GM19463 (cell line): ENCODE data around the gene ZNF680.
"Not testable (repeated sequence)": the region's sequence is repeated elsewhere in the genome, so short reads cannot be mapped to it uniquely, and the experiment has no call there.

Source experiments
- ATAC-seq: cut with Tn5 transposase; IDR thresholded peaks from one replicate; pipeline ENCODE4 v1.9.1; 2021; ENCODE audit warnings: mild to moderate bottlenecking, moderate library complexity; ENCODE audit not compliant: unreplicated experiment

ZNF680 gene

DNA sequence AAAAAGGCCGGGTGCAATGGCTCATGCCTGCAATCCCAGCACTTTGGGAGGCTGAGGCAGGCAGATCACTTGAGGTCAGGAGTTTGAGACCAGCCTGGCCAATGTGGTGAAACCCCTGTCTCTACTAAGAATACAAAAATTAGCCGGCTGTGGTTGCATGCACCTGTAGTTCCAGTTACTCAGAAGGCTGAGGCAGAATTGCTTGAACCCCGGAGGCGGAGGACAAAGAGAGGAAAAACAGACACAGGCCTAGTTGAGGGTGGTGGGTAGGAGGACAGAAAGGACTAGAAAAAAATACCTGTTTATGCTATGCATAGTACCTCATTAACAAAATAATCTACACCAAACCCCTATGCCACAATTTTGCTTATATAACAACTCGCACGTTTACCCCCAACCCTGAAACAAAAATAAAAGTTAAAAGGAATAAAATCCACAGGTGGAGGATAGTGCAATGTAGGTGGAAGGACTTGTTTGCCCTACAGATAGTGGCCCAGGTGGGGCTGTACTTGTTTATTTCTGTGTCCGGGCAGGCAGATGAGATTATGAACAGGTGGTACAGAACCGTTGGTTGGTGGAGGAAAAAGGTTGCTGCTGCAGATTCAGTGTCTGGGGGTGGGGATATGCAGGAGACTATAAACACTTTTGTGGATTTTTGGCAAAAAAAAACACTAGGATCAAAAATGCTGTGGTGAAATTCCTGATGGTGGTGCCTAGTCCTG lies 5.1 kb downstream of the ZNF680 start:
- ATAC-seq = no peak

DNA sequence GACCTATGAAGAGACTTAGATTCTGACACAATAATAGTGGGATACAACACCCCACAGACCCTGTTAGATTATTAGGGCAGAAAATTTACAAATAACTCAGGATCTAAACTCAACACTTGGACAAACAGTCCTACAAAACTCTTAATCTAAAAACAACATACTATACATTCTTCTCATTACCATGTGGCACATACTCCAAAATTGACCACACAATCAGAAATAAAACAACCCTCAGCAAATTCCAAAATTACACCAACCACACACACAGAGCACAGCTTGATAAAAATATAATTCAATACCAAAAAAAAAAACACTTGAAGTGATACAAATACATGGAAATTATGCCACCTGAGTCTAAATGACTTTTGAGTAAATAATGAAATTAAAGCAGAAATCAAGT lies 7.8 kb downstream of the ZNF680 start:
- ATAC-seq = no peak

DNA sequence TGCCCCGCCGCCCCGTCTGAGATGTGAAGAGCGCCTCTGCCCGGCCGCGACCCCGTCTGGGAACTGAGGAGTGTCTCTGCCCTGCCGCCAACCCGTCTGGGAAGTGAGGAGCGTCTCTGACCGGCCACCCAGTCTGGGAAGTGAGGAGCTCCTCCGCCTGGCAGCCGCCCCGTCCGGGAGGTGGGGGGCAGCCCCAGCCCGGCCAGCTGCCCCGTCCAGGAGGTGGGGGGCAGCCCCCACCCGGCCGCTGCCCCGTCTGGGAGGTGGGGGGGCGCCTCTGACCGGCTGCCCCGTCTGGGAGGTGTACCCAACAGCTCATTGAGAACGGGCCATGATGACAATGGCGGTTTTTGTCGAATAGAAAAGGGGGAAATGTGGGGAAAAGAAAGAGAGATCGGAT lies 8.7 kb downstream of the ZNF680 start:
- not testable (repeated sequence) for ATAC-seq

DNA sequence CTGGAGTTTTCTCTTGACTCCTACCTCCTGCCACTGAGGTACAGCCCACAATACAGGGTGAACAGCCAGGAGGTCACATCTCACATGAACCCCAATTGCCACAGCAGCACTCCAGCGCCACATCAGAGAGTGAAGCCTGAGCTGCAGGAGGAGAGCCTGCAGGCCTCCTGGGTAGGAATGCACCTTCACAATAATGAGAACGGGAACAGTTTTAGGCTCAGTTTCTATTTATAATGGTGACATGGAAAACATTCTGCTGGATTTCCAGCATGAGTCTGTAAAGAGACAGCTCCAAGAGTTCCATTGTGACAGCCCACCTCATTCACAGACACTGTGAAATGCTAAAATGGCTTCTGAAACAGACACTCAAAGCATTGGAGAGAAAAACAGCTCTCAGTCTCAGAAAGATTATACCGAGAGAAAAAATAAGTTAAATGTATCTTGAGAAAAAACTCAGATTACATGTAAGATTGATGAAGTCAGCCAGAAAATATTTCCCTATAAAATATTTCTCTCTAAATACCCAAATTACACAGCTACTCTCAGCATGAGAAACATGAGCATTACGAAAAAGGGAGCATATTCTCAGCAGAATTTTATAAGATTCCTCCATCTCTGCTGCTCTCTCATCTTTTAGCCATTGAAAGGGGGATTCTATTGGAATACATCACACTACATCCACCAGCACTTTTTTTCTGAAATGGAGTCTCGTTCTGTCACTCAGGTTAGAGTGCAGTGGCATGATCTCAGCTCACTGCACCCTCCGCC lies 11.3 kb downstream of the ZNF680 start:
- ATAC-seq = no peak

DNA sequence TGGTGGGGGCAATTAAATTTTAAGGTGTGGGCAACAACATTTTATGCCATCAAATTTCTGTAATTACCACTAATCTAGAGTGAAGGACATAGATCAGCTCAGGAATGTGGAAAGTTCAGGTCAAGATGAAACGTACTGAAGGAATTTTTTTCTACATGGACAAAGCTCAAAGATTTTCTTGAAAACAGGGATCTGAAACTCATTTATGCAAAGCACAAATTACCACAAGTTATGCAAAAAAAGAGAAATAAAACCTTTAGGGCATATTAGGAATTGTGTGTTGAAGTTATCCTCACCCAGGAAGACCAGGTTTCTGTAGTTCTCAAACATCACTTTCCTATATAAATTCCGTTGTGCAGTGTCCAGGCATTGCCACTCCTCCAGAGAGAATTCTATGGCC lies 18.9 kb downstream of the ZNF680 start:
- ATAC-seq = no peak

DNA sequence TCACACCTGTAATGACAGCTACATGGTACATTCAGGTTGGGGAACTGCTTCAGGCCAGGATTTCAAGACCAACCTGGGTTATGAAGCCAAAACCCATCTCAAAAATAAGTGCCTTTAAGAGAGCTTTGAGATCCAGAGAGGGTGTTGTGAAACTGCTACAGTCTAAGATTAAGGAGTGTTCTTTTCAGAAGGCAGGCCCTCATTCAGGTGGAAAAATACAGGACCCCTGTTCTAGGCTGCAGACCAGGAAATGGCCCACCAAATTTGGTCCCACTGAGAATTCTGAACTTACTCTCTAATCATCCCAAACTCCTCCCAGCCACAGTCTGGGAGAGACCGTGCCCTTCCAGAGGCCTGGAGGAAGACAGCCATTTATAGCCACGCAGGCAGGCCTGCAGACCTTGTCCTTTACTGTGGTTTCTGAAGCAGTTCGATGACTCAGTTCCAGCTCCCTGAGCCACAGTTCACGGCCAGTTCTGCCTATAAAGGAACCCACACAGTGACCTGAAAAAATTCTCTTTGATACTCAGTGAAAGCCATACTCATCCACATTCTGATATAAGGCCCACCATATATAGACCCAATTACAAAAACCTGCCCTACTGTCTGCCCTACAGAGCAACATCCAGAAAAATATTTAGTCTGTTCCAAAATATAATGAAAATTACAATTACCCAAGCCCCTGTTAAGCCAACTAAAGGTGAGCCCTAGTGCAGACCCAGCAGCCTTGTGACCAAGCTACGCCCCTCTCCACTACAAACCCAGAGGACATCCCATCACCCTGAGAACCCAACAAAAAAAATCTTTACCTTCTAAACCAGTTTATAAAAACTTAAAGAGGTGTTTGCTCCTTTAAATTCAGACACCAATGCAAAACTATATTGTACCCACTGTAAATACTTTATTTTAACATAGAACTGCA lies 21.2 kb downstream of the ZNF680 start:
- no peak for ATAC-seq

DNA sequence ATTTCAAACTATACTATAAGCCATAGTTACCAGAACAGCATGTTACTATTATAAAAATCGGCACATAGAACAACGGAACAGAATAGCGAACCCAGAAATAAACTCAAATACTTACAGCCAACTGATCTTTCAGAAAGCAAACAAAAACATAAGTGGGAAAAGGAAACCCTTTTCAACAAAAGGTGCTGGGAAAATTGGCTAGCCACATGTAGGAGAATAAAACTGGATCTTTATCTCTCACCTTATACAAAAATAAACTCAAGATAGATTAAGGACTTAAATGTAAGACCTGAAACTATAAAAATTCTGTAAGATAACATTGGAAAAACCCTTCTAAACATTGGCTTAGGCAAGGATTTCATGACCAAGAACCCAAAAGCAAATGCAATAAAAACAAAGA lies 29.1 kb downstream of the ZNF680 start:
- no peak for ATAC-seq

DNA sequence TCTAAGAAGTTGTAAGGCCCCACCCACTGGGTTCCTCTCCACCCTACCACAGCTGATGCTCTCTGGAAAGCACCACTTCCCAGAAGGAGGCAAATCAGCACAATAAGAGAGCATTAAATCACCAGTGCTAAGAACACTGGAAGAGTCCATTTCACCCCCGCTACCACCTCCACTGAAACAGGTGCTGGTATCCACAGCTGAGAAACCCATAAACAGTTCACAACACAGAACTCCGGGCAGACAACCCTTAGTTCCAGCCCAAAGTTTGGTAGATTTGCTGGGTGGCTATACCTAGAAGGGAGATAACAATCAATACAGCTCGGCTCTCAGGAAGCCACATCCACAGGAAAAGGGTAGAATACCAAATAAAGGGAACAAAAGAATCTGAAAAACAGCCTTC lies 34.1 kb downstream of the ZNF680 start:
- no peak for ATAC-seq

DNA sequence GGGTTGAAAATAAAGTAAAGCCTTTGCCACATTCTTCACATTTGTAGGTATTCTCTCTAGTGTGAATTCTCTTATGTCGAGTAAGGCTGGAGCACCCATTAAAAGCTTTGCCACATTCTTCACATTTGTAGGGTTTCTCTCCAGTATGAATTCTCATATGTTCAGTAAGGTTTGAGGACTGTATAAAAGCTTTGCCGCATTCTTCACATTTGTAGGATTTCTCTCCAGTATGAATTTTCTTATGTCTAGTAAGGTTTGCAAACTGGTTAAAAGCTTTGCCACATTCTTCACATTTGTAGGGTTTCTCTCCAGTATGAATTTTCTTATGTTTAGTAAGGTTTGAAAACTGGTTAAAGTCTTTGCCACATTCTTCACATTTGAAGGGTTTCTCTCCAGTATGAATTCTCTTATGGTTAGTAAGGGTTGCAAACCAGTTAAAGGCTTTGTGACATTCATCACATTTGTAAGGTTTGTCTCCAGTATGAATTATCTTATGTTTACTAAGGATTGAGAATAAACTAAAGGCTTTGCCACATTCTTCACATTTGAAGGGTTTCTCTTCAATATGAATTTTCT lies 41.4 kb downstream of the ZNF680 start:
- no peak for ATAC-seq

DNA sequence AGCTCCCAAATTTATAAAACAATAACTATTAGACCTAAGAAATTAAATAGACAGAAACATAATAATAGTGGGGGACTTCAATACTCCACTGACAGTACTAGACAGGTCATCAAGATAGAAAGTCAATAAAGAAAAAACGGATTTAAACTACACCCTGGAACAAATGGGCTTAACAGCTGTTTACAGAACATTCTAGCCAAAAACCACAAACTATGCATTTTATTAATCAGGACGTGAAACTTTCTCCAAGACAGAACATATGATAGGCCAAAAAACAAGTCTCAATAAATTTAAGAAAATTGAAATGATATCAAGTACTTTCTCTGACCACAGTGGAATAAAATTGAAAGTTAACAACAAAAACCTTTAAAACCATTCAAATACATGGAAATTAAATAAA lies 46.4 kb downstream of the ZNF680 start:
- ATAC-seq = no peak

DNA sequence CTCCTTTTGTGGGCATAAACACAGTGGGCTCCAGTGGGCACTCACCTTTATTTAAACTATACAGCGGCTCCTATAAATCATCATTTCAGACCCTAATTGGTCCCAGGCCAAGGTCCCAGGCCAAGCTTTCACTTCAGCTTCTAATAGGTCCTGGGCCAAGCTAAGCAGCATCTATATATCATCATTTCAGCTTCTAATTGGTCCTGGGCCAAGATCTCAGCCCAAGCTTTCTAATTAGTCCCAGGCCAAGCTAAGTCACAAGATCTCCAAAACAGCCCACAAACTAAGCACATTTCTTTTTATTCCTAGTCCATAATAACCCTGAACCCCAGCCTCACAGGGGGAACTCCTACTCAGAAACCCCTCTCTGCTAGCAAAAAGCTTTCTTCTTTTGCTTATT lies 47.1 kb downstream of the ZNF680 start:
- ATAC-seq = no peak

DNA sequence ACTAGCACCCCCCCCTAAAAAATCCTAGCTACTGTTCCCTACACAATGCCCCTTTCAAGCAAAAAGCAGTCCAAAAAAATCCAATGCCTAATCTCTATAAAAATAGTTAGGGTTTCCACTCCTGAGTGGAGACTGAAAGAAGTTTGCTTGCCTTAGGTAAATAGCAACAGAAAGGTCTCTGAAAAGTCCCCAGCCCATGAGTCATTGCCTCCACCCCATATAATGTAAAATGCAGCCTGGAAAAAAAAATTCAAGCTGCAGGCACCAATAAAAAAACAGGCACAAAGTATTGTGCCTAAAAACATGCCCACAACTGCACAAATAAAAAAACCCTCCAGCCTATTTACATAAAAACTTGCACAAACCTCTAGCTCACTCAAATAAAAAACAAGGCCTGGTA lies 47.5 kb downstream of the ZNF680 start:
- ATAC-seq = no peak

DNA sequence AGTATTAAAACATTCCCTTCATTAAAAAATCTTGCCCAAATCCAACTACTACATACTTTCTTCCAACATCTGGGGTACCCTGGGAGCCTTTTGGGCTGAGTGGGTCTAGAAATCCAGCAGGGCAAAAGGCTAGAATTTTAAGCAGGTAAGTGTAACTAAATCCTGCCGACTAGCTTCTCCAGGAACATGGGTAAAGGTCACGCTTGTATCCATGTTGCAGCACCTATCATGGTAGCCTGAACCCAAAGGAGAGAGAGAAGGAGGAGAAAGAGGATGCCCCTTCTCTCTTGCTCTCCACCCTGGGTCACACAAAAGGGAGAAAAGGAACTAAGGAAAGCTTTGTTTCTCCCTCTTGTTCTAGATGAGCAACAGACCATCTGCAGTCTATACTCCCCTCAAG lies 53.3 kb downstream of the ZNF680 start:
- ATAC-seq = no peak

DNA sequence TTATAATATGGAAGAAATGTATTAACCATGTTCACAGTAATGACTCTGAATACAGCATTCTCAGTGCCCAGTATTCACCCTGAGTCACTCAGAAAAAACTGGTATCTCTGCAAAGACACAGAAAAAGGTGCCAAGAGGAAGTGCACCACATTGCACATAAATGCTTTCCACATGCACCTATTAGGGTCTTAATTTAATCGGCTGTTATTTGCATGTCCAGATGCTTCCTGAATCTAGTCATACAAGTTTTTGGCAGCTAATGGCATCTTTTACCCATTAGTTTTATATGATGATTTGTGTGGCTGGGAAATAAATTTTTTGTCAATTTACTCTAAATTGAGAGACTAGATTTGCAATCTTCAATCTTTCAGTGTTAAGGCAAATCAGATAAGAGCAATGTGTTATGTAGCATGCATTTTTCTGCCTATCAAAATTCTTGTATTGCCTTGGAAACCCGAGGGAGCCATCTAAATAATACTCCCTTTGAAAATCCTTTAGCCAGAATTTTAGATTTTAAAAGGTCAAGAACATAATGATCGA lies 58.2 kb downstream of the ZNF680 start:
- ATAC-seq = no peak

DNA sequence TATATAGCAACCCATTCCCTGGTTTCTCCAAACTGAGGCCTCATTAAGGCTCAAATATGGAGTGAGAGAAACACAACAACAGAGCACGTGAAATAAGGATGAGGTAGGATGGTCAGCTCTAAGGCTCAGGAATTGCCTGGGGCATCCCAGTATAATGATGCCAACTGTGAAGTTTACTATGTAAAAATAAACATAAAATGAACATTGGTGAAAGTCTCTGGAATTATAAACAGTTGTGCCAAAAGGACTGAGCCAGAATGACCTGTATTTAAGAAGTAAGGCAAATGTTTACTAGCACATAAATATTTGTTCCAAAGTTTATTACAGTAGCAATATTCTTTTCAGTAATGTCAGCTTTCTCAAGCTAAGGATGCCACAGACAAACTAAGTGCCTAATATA lies 64.6 kb downstream of the ZNF680 start:
- no peak for ATAC-seq

DNA sequence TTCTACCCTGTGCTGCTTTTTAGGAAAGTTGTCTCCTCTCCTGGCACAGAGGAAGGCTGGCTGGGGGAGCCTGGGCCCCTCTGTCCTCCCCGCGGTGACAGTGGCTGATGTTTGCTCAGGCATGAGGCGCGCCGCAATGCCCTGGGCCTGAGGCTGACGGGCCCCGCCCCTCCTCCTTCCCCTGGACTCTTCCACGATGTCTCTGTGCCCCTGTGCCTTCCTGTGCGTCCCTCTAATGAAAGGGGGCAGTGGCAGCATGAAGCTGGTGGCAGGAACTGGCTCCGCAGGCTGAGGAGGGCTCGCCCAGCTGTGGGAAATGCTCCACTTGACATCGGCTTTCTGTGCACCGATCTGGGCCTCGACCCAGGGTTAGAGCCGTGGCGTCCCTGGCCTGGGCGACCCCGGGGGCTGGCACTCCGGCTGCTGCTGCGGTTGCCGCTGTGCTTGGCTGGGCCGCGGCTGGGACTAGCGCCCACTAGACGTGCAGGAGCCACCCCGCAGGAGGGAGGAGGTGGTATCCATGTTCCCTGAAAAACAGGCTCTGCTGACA lies 67.9 kb downstream of the ZNF680 start:
- ATAC-seq = no peak

DNA sequence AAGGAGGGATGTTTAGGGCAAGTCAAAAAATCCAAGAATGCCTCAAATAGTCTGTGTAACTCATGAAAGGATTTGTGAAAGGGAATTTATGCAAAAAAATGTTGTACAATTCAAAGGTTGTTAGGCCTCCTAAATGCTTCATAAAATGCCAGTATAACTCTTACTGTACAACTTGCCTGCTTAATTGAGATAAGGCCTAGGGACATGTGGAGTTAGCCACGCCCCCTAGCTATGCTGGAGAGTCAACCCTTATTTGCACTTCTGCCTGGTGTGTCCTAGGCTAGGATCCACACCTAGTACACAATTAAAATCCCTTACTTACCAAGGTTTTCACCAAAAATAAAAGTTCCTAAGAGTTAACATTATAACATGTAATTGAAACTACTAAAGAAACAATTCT lies 77.2 kb downstream of the ZNF680 start:
- no peak for ATAC-seq
